Measurements from ENCODE around the gene SSUH2. TPM values are rescaled to one million over a fixed set of nuclear protein-coding genes. Genes with fewer than 3 reads are reported as not detected.

SSUH2 gene
- total RNA-seq, 1 donor from 2014 or later: not detected

- Histone ChIP-seq H3K4me3 (no peak overlapping the region), H3K4me1 (no peaks in the 10 kb centered on the region), H3K9me3 (no peaks in the 10 kb centered on the region), H3K27ac (no peak overlapping the region), H3K36me3 (no peaks in the 10 kb centered on the region), H3K27me3 (no peaks in the 10 kb centered on the region)
- no peak for DNase-seq (ENCODE audit: low spot score in 2 of 2)
- intact Hi-C loops (cut with DNase I): no loop called here
- TF ChIP-seq CTCF (IDR thresholded peaks at IDR 0.05): no peak
Observed at GRCh38 chr3:8642001-8642400, 2.6 kb downstream of the SSUH2 start.

GRCh38 chr3:8641472-8641871, 3.1 kb downstream of the SSUH2 start:
- no peak overlapping the region for H3K27ac ChIP-seq

GRCh38 chr3:8640223-8640622, 4.4 kb downstream of the SSUH2 start:
- H3K4me1 ChIP-seq: no peaks in the 10 kb centered on the region
- no peaks in the 10 kb centered on the region for H3K27me3 ChIP-seq
- H3K36me3 ChIP-seq: no peaks in the 10 kb centered on the region
- TF ChIP-seq CTCF (IDR thresholded peaks at IDR 0.05): no peak
- no peak overlapping the region for H3K4me3 ChIP-seq
- intact Hi-C loops (cut with DNase I): no loop called here
- H3K9me3 ChIP-seq: no peaks in the 10 kb centered on the region
- H3K27ac ChIP-seq: no peak overlapping the region
- DNase-seq (ENCODE audit: low spot score in 2 of 2): no peak

More at GRCh38 chr3:8641472-8641871, 3.1 kb downstream of the SSUH2 start:
- TF ChIP-seq CTCF (IDR thresholded peaks at IDR 0.05): no peak
- Histone ChIP-seq H3K36me3 (no peaks in the 10 kb centered on the region), H3K27me3 (no peaks in the 10 kb centered on the region), H3K4me1 (no peaks in the 10 kb centered on the region), H3K9me3 (no peaks in the 10 kb centered on the region), H3K4me3 (no peak overlapping the region)
- intact Hi-C loops (cut with DNase I): no loop called here
- no peak for DNase-seq (ENCODE audit: low spot score in 2 of 2)

GRCh38 chr3:8639659-8640000, 5.0 kb downstream of the SSUH2 start:
- H3K36me3 ChIP-seq: no peaks in the 10 kb centered on the region
- H3K4me1 ChIP-seq: no peaks in the 10 kb centered on the region
- no peak for DNase-seq (ENCODE audit: low spot score in 2 of 2)
- intact Hi-C loops (cut with DNase I): no loop called here
- H3K27ac ChIP-seq: no peak overlapping the region
- no peaks in the 10 kb centered on the region for H3K27me3 ChIP-seq
- no peaks in the 10 kb centered on the region for H3K9me3 ChIP-seq
- H3K4me3 ChIP-seq: no peak overlapping the region
- TF ChIP-seq CTCF (IDR thresholded peaks at IDR 0.05): no peak

- no peaks in the 10 kb centered on the region for H3K27me3 ChIP-seq
- no peaks in the 10 kb centered on the region for H3K4me1 ChIP-seq
- H3K9me3 ChIP-seq: no peaks in the 10 kb centered on the region
- no peak overlapping the region for H3K4me3 ChIP-seq
- no peaks in the 10 kb centered on the region for H3K36me3 ChIP-seq
- H3K27ac ChIP-seq: no peak overlapping the region
- TF ChIP-seq CTCF (IDR thresholded peaks at IDR 0.05): no peak
- no peak for DNase-seq (ENCODE audit: low spot score in 2 of 2)
- intact Hi-C loops (cut with DNase I): no loop called here
Observed at GRCh38 chr3:8638994-8639658, 5.5 kb downstream of the SSUH2 start.

GRCh38 chr3:8637348-8637747, 7.2 kb downstream of the SSUH2 start:
- no peak overlapping the region for H3K4me3 ChIP-seq
- no peaks in the 10 kb centered on the region for H3K27me3 ChIP-seq
- no peak for DNase-seq (ENCODE audit: low spot score in 2 of 2)
- TF ChIP-seq CTCF (IDR thresholded peaks at IDR 0.05): no peak
- no peak overlapping the region for H3K27ac ChIP-seq
- H3K9me3 ChIP-seq: no peaks in the 10 kb centered on the region
- intact Hi-C loops (cut with DNase I): no loop called here
- no peaks in the 10 kb centered on the region for H3K4me1 ChIP-seq
- no peaks in the 10 kb centered on the region for H3K36me3 ChIP-seq

Measured in ascending aorta (tissue), 2 donors.